HepG2 (cell line): ENCODE results near the gene OR6V1. TPM values are rescaled to one million over a fixed set of nuclear protein-coding genes. Genes with fewer than 3 reads are reported as not detected.

Source experiments
- ATAC-seq: fragments of 200-7000 bp; cut with Tn5 transposase; 3 replicates; pipeline ENCODE4 v1.9.1; 2020; ENCODE audit warnings: mild to moderate bottlenecking, moderate library complexity
- BruUV-seq: library from RNA; stranded (reverse); fragments of 400-500 nt; replicated peaks from 2 replicates; lab custom pipeline; 2021; lab: Mats Ljungman, UMichigan
- CTCF ChIA-PET: fragments of 300-600 bp; formaldehyde crosslinking; extraction: SDS; loops from one replicate; lab custom pipeline; 2021; ENCODE audit warnings: low total read pairs, inconsistent platforms, low intra/inter-chr PET ratio; lab: Yijun Ruan, JAX
- POLR2A ChIA-PET: fragments of 350-600 bp; sonication (Branson Sonifier 250); formaldehyde crosslinking; loops from one replicate; lab custom pipeline; 2020; ENCODE audit warnings: antibody characterized with exemption, inconsistent platforms; lab: Yijun Ruan, JAX
- DNase-seq: peaks from one replicate; pipeline ENCODE4 v3.0.0-alpha.2; 2015; ENCODE audit warnings: low spot score
- FAIRE-seq: peaks from 3 replicates; lab custom pipeline; 2011; peaks lifted over from hg19 to GRCh38; lab: Jason Lieb, UNC
- H2AFZ ChIP-seq: one replicate; pipeline ENCODE4 v1.6.1; 2011; ENCODE audit warnings: low read length, inconsistent platforms
- H3K27ac ChIP-seq: fragments of 300-600 bp; 3 replicates; pipeline ENCODE4 v1.8.0; 2011; ENCODE audit warnings: mixed run types, mild to moderate bottlenecking, mixed read lengths, low read length, inconsistent platforms; ENCODE audit not compliant: insufficient read depth; ENCODE audit errors: extremely low read length
- H3K27me3 ChIP-seq, 2 experiments: fragments of 200-600 bp in 1 of 2; 2 replicates in 1 of 2; 3 replicates in 1 of 2; pipeline versions ENCODE4 v1.6.0 to v1.8.0; 2011; ENCODE audit warnings: low read length in 2 of 2, mild to moderate bottlenecking in 2 of 2, moderate library complexity in 2 of 2, inconsistent platforms in 1 of 2; ENCODE audit not compliant: insufficient read depth in 2 of 2, control insufficient read depth in 1 of 2
- H3K36me3 ChIP-seq, 2 experiments: fragments of 200-600 bp in 1 of 2; replicated peaks in 1 of 2; 2 replicates in 1 of 2; 3 replicates in 1 of 2; pipeline versions ENCODE4 v1.5.1 to v1.8.0; 2011; ENCODE audit warnings: low read length in 2 of 2, inconsistent platforms in 1 of 2; ENCODE audit not compliant: insufficient read depth in 2 of 2, control insufficient read depth in 1 of 2
- H3K4me1 ChIP-seq: 2 replicates; pipeline ENCODE4 v1.5.1; 2012; ENCODE audit warnings: low read length, inconsistent platforms; ENCODE audit not compliant: insufficient read depth
- H3K4me2 ChIP-seq: 2 replicates; pipeline ENCODE4 v1.6.0; 2011; ENCODE audit warnings: low read depth, low read length, inconsistent platforms
- H3K4me3 ChIP-seq, 3 experiments: fragments of 200-600 bp in 1 of 3; sonication (generic), shearing (Covaris generic) in 1 of 3; replicated peaks in 1 of 3; 2 replicates each; pipeline ENCODE4 v1.5.1; 2011 to 2016; ENCODE audit warnings: low read length in 3 of 3, inconsistent platforms in 2 of 3, low read depth in 2 of 3, mild to moderate bottlenecking in 2 of 3, control low read depth in 1 of 3, mixed read lengths in 1 of 3; ENCODE audit not compliant: insufficient read depth in 1 of 3
- H3K79me2 ChIP-seq: one replicate; pipeline ENCODE4 v1.6.1; 2011; ENCODE audit warnings: low read length, inconsistent platforms; ENCODE audit not compliant: insufficient read depth
- H3K9ac ChIP-seq: 2 replicates; pipeline ENCODE4 v1.6.0; 2011; ENCODE audit warnings: mild to moderate bottlenecking, low read depth, low read length, inconsistent platforms; ENCODE audit not compliant: insufficient read depth
- H3K9me3 ChIP-seq: 2 replicates; pipeline ENCODE4 v1.5.1; 2012; ENCODE audit warnings: mild to moderate bottlenecking, low read length
- H4K20me1 ChIP-seq: 2 replicates; pipeline ENCODE4 v1.6.0; 2011; ENCODE audit warnings: inconsistent platforms, mild to moderate bottlenecking, low read length, moderate library complexity; ENCODE audit not compliant: insufficient read depth
- ATF7 ChIP-seq, 2 experiments: fragments of 450-650 bp in 1 of 2; sonication (generic) in 1 of 2; formaldehyde crosslinking in 1 of 2; IDR thresholded peaks; 2 replicates each; pipeline versions ENCODE4 v1.4.0 to v1.6.1; 2016 to 2020; ENCODE audit warnings: antibody characterized with exemption in 1 of 2, mild to moderate bottlenecking in 1 of 2, missing genetic modification reagents in 1 of 2
- BRF2 ChIP-seq: sonication (generic); formaldehyde crosslinking; IDR thresholded peaks from 2 replicates; pipeline ENCODE4 v1.8.1; 2022; ENCODE audit warnings: mild to moderate bottlenecking, missing genetic modification reagents
- HHEX ChIP-seq: IDR thresholded peaks from 2 replicates; pipeline ENCODE4 v1.6.1; 2016; ENCODE audit warnings: control low read depth
- KMT2B ChIP-seq: IDR thresholded peaks from 2 replicates; pipeline ENCODE4 v1.6.1; 2016; ENCODE audit warnings: missing genetic modification reagents, missing compliant biosample characterization
- NCOA1 ChIP-seq: sonication (generic); formaldehyde crosslinking; IDR thresholded peaks from 2 replicates; pipeline ENCODE4 v1.9.0; 2021; ENCODE audit warnings: missing genetic modification reagents
- NRL ChIP-seq: sonication (generic); formaldehyde crosslinking; IDR thresholded peaks from 2 replicates; pipeline ENCODE4 v1.5.0; 2020; ENCODE audit warnings: missing genetic modification reagents, mild to moderate bottlenecking, moderate library complexity, borderline replicate concordance
- SOX6 ChIP-seq, 2 experiments: fragments of 450-650 bp in 1 of 2; sonication (generic) in 1 of 2; formaldehyde crosslinking in 1 of 2; IDR thresholded peaks; 2 replicates each; pipeline versions ENCODE4 v1.4.0 to v1.6.1; 2017 to 2020; ENCODE audit warnings: antibody characterized with exemption in 1 of 2, mild to moderate bottlenecking in 1 of 2, missing genetic modification reagents in 1 of 2
- ZMYM4 ChIP-seq: sonication (generic); formaldehyde crosslinking; IDR thresholded peaks from 2 replicates; pipeline ENCODE4 v1.8.1; 2023; ENCODE audit warnings: mild to moderate bottlenecking, missing genetic modification reagents
- ZNF296 ChIP-seq: sonication (generic); formaldehyde crosslinking; conservative IDR thresholded peaks from 2 replicates; pipeline ENCODE4 v1.5.0; 2020; ENCODE audit warnings: mild to moderate bottlenecking, missing genetic modification reagents
- ZNF556 ChIP-seq: sonication (generic); formaldehyde crosslinking; IDR thresholded peaks from 2 replicates; pipeline ENCODE4 v1.4.0; 2020; ENCODE audit warnings: mild to moderate bottlenecking, missing genetic modification reagents, borderline replicate concordance
- ZNF570 ChIP-seq: sonication (generic); formaldehyde crosslinking; IDR thresholded peaks from 2 replicates; pipeline ENCODE4 v1.4.0; 2020; ENCODE audit warnings: mild to moderate bottlenecking, missing genetic modification reagents, borderline replicate concordance
- ZNF574 ChIP-seq: sonication (generic); formaldehyde crosslinking; IDR thresholded peaks from 2 replicates; pipeline ENCODE4 v1.4.0; 2020; ENCODE audit warnings: missing genetic modification reagents
- ZNF75D ChIP-seq: sonication (generic); formaldehyde crosslinking; IDR thresholded peaks from 2 replicates; pipeline ENCODE4 v1.8.1; 2023; ENCODE audit warnings: missing genetic modification reagents, mild to moderate bottlenecking, borderline replicate concordance
- WGBS: methylation state at CpG from one replicate; pipeline ENCODE4 v1.1.6; 2017; ENCODE audit warnings: low lambda C conversion rate; 5-methylcytosine and 5-hydroxymethylcytosine counted together
- in situ Hi-C: cut with HindIII; loops from 2 replicates; pipeline ENCODE4 v1.10.0; 2017; ENCODE audit warnings: low pct_unique_long_range_greater_than_20kb; ENCODE audit not compliant: extremely low pct_ligation_motif_present
- intact Hi-C: fragments of 100-400 bp; cut with micrococcal nuclease; formaldehyde crosslinking; loops from one replicate; pipeline ENCODE4 v1.10.0; 2022; ENCODE audit not compliant: unreplicated experiment
- polyA plus RNA-seq, 8 experiments: library from polyadenylated mRNA; depleted of rRNA in 3 of 8; stranded (reverse) in 7 of 8; unstranded in 1 of 8; fragments of >200 nt; fragmentation: Illumina TruSeq in 4 of 8; extraction: Trizol in 4 of 8; gene quantifications; 2 replicates each; pipeline versions ENCODE4 v1.2.1 to v1.2.3, GENCODE V29; 2011 to 2016; ENCODE audit warnings: low read depth in 4 of 8, missing spikeins in 1 of 8, mixed read lengths in 1 of 8; ENCODE audit not compliant: insufficient read depth in 1 of 8
- total RNA-seq, 5 experiments: library from RNA; depleted of rRNA; stranded (reverse); fragments of >200 nt; fragmentation: Illumina TruSeq; extraction: Trizol; gene quantifications; 2 replicates each; pipeline ENCODE4 v1.2.3, GENCODE V29; 2016; ENCODE audit warnings: low read depth in 1 of 5
- TF ChIP-seq, protein P1 (sequence below): sonication (generic); formaldehyde crosslinking; IDR thresholded peaks from 2 replicates; pipeline ENCODE4 v1.4.0; 2020; ENCODE audit warnings: mild to moderate bottlenecking, missing genetic modification reagents, borderline replicate concordance

OR6V1 gene
- total and polyA plus RNA-seq, 2 of the 13 experiments (the other 11 are each of a cell fraction or from before 2014, with no cell fraction given), result not detected

GRCh38 chr7:143012001-143012400 lies 40.1 kb upstream of the OR6V1 start:
- no TSS peak for BruUV-seq
- ChIA-PET POLR2A (no interaction called here), CTCF (interaction anchor here (7.9 kb wide), 1 partner anchor 203 kb away, joined by 178 read pairs; no protein-coding TSS in a partner anchor)
- Histone ChIP-seq H3K4me3 (no peak overlapping the region), H2AFZ (no peak overlapping the region), H3K79me2 (no peaks in the 10 kb centered on the region), H3K36me3 (no peaks in the 10 kb centered on the region), H3K9me3 (no peaks in the 10 kb centered on the region), H3K27me3 (no peaks in the 10 kb centered on the region; a peak in 1 of 5 replicates), H3K9ac (no peak overlapping the region), H3K4me1 (no peaks in the 10 kb centered on the region), H3K4me2 (no peak overlapping the region), H4K20me1 (no peaks in the 10 kb centered on the region), H3K27ac (no peak overlapping the region)
- no peak for DNase-seq
- ATAC-seq, result no peak
- FAIRE-seq, result no peak
- TF ChIP-seq ZMYM4 (CRISPR knock-in tag), result no peak
- TF ChIP-seq ZNF570 (CRISPR knock-in tag), result no peak
- TF ChIP-seq, protein P1, sequence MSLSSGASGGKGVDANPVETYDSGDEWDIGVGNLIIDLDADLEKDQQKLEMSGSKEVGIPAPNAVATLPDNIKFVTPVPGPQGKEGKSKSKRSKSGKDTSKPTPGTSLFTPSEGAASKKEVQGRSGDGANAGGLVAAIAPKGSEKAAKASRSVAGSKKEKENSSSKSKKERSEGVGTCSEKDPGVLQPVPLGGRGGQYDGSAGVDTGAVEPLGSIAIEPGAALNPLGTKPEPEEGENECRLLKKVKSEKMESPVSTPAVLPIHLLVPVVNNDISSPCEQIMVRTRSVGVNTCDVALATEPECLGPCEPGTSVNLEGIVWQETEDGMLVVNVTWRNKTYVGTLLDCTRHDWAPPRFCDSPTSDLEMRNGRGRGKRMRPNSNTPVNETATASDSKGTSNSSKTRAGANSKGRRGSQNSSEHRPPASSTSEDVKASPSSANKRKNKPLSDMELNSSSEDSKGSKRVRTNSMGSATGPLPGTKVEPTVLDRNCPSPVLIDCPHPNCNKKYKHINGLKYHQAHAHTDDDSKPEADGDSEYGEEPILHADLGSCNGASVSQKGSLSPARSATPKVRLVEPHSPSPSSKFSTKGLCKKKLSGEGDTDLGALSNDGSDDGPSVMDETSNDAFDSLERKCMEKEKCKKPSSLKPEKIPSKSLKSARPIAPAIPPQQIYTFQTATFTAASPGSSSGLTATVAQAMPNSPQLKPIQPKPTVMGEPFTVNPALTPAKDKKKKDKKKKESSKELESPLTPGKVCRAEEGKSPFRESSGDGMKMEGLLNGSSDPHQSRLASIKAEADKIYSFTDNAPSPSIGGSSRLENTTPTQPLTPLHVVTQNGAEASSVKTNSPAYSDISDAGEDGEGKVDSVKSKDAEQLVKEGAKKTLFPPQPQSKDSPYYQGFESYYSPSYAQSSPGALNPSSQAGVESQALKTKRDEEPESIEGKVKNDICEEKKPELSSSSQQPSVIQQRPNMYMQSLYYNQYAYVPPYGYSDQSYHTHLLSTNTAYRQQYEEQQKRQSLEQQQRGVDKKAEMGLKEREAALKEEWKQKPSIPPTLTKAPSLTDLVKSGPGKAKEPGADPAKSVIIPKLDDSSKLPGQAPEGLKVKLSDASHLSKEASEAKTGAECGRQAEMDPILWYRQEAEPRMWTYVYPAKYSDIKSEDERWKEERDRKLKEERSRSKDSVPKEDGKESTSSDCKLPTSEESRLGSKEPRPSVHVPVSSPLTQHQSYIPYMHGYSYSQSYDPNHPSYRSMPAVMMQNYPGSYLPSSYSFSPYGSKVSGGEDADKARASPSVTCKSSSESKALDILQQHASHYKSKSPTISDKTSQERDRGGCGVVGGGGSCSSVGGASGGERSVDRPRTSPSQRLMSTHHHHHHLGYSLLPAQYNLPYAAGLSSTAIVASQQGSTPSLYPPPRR (CRISPR knock-in tag), result no peak
- TF ChIP-seq ZNF556 (CRISPR knock-in tag), result no peak
- TF ChIP-seq BRF2 (CRISPR knock-in tag), result no peak
- no peak for TF ChIP-seq NCOA1 (CRISPR knock-in tag)
- no peak for TF ChIP-seq SOX6 (IDR thresholded peaks at IDR 0.05)
- TF ChIP-seq SOX6 (CRISPR knock-in tag; IDR thresholded peaks at IDR 0.05), result no peak
- no peak for TF ChIP-seq ZNF296
- TF ChIP-seq HHEX, result no peak
- no peak for TF ChIP-seq ATF7 (IDR thresholded peaks at IDR 0.05)
- TF ChIP-seq ATF7 (CRISPR knock-in tag; IDR thresholded peaks at IDR 0.05), result no peak
- TF ChIP-seq KMT2B (CRISPR knock-in tag), result no peak
- TF ChIP-seq ZNF75D (CRISPR knock-in tag), result no peak
- no peak for TF ChIP-seq ZNF574
- TF ChIP-seq NRL (CRISPR knock-in tag), result no peak
- 32% methylated on average over 7 of the region's 7 CpGs for WGBS
- in situ Hi-C loops, result no loop called here
- intact Hi-C loops, result no loop called here
